GM08714 (cell line): ENCODE measurements around the gene TTC27.
"Not testable (repeated sequence)": the region's sequence is repeated elsewhere in the genome, so short reads cannot be mapped to it uniquely, and the experiment has no call there.

Experiments used
- H3K4me3 ChIP-seq: fragments of 200-500 bp; sonication (Bioruptor generic); 2 replicates; pipeline ENCODE4 v1.5.1; 2014; ENCODE audit warnings: mild to moderate bottlenecking, low read length, inconsistent platforms
- ZNF274 ChIP-seq: IDR thresholded peaks from 2 replicates; pipeline ENCODE4 v1.6.1; 2012; ENCODE audit warnings: mild to moderate bottlenecking, low read depth, low read length

Gene TTC27

DNA sequence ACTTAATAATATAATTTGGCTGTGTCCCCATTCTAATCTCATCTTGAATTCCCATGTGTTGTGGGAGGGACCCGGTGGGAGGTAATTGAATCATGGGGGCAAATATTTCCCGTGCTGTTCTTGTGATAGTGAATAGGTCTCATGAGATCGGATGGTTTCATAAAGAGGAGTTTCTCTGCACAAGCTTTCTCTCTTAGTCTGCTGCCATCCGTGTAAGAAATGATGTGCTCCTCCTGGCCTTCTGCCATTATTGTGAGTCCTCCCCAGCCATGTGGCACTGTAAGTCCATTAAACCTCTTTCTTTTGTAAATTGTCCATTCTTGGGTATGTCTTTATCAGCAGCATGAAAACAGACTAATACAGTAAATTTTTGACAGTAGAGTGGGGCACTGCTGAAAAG, 216.4 kb downstream of the TTC27 start:
- TF ChIP-seq ZNF274 = no peak
- no peak overlapping the region for H3K4me3 ChIP-seq

- H3K4me3 ChIP-seq = not testable (repeated sequence)
Measured at GRCh38 chr2:32846274-32846673, 218.4 kb downstream of the TTC27 start.

GRCh38 chr2:32847734-32848133, 219.9 kb downstream of the TTC27 start:
- no peak overlapping the region for H3K4me3 ChIP-seq
- TF ChIP-seq ZNF274 = no peak

- TF ChIP-seq ZNF274 = no peak
- H3K4me3 ChIP-seq = no peak overlapping the region
Measured at GRCh38 chr2:32849456-32850194, 221.8 kb downstream of the TTC27 start.

GRCh38 chr2:32851777-32852439, 224.1 kb downstream of the TTC27 start:
- TF ChIP-seq ZNF274 = no peak
- no peak overlapping the region for H3K4me3 ChIP-seq

DNA sequence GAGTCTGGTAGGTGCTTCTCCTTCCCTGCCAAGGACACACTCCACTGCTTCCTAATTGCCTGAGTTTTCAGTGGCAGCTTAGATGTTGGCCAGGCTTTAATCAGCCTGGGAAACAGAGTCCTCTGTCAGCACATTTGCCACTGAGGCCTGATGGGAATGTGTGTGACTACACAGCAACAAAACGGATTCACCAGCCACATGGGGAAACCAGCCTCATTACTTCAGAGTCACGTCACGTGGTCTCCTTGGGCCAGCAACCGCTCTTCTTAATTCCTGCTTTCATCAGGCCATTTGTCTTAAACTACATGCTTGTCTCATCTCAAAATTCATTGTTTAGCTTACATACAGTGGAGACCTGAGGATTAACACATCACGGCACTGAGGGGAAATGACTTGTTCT, 225.0 kb downstream of the TTC27 start:
- no peak for TF ChIP-seq ZNF274
- H3K4me3 ChIP-seq = no peak overlapping the region

DNA sequence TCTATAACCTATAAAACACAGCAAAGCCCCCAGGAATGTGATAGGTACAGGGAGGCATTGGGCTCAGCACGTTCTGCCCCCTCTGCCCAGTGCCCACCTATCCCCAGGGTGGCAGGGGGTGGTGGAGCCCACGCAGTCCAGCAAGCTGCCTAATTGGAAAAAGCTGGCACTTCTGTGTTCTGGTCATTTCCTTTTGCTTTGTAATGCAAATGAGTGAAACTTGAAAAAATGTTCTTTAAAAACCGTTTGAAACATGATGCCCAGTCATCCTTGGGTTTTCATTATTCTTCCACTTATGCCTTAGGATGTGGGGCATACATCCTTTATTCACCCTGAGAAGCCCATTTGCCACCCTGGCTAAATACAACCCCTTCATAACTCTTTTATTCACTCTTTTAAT, 229.0 kb downstream of the TTC27 start:
- H3K4me3 ChIP-seq = no peak overlapping the region
- no peak for TF ChIP-seq ZNF274

GRCh38 chr2:32858713-32859112, 230.9 kb downstream of the TTC27 start:
- H3K4me3 ChIP-seq = no peak overlapping the region
- TF ChIP-seq ZNF274 = no peak

DNA sequence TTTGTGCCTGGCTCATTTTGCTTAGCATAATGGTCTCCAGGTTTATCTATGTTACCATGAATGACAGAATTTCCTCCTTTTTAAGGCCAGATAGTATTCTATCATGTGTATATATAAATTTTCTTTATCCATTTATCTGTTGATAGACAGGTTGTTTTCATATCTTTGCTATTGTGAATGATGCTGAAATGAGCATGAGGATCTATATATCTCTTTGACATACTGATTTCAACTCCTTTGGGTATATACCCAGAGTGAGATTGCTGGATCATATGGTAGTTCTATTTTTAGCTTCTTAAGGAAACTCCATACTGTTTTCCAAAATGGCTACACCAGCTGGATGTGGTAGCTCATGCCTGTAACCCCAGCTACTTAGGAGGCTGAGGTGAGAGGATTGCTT, 232.5 kb downstream of the TTC27 start:
- H3K4me3 ChIP-seq = no peak overlapping the region
- TF ChIP-seq ZNF274 = no peak

GRCh38 chr2:32862269-32863055, 234.6 kb downstream of the TTC27 start:
- H3K4me3 ChIP-seq = no peak overlapping the region
- TF ChIP-seq ZNF274 = no peak

GRCh38 chr2:32863326-32863725, 235.5 kb downstream of the TTC27 start:
- no peak overlapping the region for H3K4me3 ChIP-seq
- no peak for TF ChIP-seq ZNF274

DNA sequence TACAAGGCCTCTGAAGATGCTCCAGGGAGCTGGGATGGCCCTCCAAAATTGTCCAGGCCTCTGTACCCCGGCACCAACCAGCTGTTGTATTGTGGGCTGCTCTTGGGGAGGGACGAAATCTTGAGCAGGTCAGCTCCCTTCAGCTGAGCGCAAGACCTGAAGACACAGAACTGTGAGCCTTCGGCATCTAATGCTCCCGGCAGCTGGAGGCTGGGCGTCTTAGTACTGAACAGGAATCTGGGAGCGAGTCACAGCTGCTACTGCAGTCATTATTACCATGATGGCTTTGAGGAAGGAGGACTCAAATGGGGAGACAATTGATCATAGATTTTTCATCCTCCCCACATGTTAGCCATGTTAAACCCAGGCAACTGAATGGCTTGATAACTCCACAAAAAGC, 236.0 kb downstream of the TTC27 start:
- no peak overlapping the region for H3K4me3 ChIP-seq
- TF ChIP-seq ZNF274 = no peak

DNA sequence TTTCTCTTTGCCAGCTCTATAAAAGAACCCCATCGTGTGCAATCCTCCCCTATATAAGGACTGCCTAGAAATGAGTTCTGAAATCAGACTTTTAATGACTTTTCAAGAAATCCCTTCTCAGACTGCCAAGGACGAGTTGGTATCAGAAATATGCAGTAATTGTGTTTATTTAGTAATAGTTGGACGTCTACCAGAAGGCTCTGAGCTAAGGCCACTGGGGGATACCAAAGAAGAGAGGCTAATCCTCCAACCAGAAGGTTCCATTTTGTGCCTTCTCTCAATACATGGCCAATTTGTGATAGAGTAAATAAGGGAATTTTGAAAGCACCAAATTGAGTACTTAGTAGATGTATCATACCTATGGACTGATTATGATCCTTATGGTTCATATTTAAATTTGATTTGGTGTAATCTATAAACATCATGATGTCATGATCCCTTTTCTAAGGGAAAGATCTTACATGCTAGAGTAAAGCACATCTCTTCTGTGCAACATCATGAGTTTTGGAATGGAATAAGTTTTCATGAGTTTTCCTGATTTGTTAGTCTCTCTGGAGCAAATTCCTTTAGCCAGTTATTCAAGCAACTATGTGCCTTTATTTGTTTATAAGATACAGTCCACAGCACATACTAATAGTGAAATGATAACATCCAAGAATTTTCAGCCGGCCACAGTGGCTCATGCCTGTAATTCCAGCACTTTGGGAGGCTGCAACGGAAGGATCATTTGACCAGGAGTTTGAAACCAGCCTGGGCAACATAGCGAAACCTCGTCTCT, 236.7 kb downstream of the TTC27 start:
- TF ChIP-seq ZNF274 = no peak

GRCh38 chr2:32865399-32866068, 237.7 kb downstream of the TTC27 start:
- no peak overlapping the region for H3K4me3 ChIP-seq
- TF ChIP-seq ZNF274 = no peak

More for the DNA sequence above, 236.7 kb downstream of the TTC27 start:
- no peak overlapping the region for H3K4me3 ChIP-seq

DNA sequence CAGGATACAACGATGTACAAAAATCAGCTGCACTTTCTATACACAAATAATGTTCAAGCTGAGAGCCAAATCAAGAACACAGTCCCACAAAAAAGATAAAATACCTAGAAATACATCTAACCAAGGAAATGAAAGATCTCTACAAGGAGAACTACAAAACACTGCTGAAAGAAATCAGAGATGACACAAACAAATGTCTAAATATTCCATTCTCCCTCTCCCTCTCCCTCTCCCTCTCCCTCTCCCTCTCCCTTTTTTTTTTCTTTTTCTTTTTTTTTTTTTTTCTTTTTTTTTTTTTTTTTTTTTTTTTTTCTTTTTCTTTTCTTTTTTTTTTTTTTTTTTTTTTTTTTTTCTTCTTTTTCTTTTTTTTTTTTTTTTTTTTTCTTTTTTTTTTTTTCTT, 238.6 kb downstream of the TTC27 start:
- H3K4me3 ChIP-seq = not testable (repeated sequence)
